Activated T-cell treated with anti-CD3 and anti-CD28 coated beads for 24 hours (primary cell): ENCODE results near the gene ZNF200.
"Not testable (repeated sequence)": the region's sequence is repeated elsewhere in the genome, so short reads cannot be mapped to it uniquely, and the experiment has no call there.

Source experiments
- DNase-seq: peaks from one replicate; pipeline ENCODE4 v3.0.0-alpha.2; 2020; ENCODE audit warnings: low read depth

ZNF200 gene

DNA sequence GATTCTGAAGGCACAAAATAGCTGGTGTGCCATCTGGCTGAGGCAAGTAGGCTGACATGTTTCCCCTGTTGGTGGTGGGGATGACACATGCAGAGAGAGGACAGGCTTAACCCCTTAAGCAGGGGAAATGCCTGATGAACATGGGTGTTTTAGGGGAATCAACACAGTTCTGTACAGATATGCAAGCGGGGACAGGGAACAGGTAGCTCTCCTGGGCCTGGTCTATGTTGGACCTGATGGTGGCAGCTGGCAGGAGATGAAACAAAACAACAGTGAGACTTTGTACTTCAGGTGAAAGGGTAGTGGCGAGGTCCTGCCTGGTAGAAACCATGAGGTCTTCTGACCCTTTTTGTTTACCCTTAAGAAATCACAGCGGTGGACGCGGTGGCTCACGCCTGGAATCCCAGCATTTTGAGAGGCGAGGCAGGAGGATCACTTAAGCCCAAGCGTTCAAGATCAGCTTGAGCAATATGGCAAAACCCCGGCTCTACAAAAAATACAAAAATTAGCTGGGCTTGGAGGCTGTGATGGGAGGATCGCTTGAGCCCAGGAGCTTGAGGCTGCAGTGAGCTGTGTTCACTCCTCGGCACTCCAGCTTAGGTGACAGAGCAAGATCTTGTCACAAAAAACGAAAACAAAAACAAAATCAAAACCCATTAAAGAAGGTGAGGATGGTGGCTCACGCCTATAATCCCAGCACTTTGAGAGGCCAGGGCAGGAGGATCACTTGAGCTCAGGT lies 36.5 kb downstream of the ZNF200 start:
- DNase-seq = no peak

DNA sequence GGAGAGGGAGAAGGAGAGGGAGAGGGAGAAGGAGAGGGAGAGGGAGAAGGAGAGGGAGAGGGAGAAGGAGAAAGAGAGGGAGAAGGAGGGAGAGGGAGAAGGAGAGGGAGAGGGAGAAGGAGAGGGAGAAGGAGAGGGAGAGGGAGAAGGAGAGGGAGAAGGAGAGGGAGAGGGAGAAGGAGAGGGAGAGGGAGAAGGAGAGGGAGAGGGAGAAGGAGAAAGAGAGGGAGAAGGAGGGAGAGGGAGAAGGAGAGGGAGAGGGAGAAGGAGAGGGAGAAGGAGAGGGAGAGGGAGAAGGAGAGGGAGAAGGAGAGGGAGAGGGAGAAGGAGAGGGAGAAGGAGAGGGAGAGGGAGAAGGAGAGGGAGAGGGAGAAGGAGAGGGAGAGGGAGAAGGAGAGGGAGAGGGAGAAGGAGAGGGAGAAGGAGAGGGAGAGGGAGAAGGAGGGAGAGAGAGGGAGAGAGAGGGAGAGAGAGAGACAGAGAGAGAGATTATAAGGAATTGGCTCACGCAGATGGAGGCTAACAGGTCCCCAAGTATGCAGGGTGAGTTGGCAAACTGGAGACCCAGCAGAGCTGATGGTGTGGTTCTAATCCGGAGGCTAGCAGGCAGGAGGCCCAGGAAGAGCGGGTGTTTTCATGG lies 37.1 kb downstream of the ZNF200 start:
- not testable (repeated sequence) for DNase-seq

DNA sequence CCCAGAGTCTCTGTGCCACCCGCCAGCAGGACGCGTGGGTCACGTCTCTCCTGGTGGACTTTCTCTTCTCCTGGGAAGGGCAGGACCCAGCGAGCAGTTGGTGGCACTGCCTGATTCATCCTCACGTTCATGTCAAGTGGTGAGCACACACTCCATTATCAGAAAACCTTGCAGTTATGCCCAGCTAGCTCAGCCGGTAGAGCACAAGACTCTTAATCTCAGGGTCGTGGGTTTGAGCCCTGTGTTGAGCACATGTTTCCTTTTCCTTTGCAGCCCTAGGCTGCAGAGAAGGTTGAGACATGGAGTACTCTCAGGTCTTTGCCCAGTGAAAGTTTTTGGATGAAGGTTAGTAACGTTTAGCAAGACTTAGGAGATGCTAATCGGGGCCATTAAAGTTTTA lies 39.0 kb downstream of the ZNF200 start:
- no peak for DNase-seq

DNA sequence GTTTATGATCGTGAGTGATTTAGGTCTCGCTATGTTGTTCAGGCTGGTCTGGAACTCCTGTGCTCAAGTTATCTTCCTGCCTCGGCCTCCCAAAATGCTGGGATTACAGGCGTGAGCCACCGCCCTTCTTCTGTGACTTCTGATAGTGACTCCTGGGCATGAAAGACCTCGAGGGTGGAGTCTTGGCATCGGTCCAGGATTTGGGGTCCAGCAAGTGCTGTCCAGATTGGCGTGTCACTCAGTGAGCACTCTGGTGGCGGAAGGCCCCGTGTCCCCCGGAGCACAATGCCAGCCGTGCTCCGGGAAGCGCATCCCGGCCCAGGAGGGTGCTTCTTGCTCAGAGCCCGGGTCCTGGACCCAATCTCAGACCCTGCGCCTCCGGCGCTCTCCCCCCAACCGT lies 40.2 kb downstream of the ZNF200 start:
- no peak for DNase-seq

DNA sequence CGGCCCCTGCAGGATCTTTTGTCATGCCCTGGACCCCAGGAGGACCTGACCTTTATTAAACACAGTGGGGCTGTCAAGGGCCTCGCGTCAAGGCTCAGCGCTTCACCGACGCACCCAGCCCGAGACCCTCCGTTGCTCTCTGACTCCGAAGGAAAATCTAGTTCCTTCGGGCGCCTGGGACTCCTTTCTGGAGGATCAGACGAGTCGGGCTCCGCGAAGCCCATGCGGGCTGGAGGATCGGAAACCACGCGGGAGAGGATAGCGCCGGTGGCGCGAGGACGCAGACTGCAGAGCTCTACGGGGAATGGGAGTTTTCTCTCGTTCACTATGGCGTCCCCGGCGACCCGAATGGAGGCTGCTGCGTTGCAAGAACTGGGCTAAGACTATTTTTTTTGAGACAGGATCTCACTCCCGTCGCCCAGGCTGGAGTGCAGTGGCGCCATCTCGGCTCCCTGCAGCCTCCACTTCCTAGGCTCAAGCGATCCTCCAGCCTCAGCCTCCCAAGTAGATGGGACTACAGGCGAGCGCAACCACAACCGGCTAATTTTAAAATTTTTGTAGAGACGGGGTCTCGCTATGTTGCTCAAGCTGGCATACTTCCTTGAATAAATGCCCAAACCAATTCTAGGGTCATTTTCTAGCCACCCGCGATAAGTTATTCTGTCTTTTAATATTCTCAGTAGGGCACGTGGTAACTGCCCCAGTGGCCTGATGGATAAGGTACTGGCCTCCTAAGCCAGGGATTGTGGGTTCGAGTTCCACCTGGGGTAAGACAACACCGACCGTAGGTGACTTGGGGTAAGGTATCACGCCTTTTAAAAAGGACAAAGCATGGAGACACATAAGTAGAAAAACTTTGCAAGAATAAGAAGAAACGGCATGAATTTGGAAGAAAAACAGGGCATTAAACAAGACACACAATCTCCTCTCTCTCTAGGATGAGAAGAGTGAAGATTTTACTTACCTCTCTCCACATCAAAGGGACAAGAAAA lies 41.4 kb downstream of the ZNF200 start:
- no peak for DNase-seq

DNA sequence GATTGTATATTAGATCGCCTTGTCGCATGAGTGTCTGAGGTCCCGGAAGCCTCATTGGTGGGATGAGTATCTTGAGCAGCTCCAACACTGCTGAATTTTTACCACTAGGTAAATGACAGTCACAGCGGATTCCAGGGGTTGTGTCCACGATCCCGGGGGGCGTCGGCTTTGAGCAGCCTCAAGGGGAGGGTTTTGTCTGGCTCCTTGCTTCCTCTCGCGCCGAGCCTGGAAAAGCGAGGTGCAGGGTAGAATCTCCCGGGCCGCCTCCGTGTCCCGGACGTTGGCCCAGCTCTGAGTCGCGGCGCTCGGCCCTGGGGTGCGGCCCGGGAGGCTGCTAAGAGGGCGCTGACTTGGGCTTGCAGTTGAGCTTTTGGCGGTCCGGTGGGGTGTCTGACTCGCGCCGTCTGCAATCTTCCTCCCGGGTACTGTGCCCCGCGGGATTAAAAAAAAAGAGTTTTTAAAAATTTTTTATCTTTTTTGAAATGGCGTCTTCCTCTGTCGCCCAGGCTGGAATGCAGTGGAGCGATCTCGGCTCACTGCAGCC lies 42.4 kb downstream of the ZNF200 start:
- DNase-seq = no peak

DNA sequence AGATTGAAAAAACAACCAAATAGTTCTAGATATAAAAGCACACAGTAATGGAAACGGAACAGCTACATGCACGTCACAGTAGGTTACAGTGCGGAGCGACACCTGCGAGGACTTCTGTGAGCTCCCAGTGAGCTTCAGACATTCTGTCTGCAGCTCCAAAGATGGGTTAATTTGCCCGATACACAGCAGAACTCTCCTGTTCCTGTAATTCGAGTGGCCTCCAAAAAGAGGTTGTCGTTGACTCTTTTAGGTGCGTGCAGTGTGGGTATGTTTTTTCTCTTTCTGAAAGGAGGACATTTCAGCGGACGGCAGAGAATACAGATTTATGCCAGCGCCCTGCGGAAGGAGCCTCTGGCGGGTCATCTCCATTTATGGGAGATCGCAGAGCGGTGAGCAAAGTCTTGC lies 44.0 kb downstream of the ZNF200 start:
- DNase-seq = no peak

DNA sequence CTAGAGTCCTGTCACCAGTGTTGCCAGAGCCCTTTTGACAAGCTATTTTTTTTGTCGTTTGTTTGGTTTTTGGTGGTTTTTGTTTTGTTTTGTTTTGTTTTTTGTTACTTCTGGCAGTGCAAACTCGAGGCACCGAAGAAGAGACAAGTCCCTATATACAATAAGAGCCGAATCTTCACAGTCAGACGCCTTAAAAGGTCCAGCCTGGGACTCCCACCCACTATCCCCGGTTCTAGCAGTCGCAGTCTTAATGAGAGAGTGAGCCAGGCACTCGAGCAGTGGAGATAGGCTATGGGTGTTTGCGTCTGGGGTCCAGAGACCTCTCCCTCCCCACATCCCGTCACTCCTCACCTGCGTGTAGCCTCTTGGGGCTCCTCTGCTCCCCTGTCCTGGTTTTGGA lies 45.1 kb downstream of the ZNF200 start:
- no peak for DNase-seq

DNA sequence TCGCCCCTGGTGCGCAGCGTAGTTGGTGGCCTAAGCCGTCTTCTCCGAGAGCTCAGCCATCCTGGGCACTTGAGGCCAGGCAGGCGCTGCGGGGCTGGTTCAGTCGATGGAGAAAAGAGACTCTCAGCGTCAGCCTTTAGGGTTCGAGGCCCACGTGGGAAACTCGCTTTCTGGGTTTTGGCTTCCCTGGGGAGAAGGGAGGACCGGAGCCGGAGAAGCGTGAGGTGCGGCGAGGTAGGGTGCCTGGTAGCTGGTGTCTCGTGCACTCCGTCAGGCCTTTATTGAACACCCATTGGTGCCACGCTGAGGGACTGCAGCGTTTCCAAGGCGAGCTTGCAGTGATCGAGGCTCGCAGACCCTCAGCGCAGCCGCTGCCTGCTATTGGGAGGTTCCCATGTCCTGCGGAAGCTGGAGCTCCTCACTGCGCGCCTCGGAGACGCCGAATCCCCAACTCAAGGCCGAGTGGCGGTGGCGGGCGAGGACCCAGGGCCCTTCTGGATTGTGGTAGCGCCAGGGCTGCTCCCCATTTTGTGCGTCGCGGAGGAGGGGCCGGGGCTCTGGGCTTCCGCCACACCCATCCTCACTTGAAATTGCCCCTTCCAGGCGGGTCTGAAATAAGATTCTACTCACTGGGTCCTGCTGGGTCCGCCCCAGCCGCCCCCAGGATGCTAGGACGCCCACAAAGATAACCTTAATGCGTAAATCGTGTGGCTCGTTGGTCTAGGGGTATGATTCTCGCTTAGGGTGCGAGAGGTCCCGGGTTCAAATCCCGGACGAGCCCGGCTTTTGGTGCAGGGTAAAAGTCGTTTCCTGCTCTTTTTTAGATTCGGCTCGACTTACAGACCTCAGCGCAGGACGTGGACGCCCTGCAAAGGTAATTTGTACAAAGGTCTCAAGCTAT lies 45.8 kb downstream of the ZNF200 start:
- DNase-seq = peak; percentile 59

DNA sequence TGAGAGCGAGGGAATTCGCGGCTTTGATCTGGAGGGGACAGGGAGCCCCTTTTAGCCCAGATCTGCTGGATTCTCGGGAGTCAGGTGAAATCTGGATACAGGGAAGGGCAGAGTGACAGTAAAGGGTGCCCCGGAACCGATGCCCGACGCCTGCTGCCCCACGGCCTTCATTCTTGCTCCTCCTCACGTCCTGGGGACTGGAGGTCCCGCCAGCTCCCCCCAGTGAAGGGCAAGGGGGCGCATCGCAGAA lies 46.4 kb downstream of the ZNF200 start:
- DNase-seq = no peak

DNA sequence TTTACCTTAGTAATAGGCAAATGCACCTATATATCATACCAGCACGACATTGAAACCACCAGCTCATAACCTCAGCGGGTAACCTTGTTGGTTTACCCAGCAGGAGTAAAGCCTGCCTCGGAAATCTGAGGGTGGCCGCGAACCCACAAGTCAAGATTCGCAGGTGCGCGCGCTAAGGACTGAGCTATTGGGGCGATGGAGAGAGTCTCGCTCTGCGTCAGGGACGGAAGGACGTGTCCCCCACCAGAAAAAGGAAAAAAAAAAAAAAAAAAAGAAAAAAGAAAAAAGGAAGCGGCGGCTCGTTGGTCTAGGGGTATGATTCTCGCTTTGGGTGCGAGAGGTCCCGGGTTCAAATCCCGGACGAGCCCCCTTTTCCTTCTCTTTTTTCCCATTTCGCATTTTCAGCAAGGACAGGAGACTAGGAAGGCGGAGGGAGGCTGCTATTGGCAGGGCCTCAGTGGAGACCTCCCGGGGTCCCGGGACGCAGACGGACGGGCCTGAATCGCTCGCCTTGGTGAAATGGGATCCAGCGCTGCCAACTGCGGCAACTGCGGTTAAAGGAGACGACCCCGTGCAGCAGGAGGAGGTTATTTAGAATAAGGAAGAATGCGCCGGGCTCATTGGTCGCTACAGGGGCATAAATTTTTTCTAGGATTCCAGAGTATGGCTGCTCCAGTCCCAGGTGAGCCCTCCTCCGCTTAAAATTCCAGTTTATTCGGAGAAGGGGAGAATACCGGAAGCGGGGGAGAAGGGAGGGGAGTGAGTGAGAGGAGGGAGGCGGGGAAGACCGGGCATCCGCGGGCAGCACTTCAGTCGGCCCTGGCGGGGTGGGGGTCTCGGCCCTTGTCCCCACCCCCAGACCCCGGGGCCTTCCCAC lies 46.9 kb downstream of the ZNF200 start, which contains the start of gene OR1F1:
Gene OR1F1 (plus strand): TSS at position 407 of the 877 bp plus-strand sequence.
- peak; percentile 74 for DNase-seq

DNA sequence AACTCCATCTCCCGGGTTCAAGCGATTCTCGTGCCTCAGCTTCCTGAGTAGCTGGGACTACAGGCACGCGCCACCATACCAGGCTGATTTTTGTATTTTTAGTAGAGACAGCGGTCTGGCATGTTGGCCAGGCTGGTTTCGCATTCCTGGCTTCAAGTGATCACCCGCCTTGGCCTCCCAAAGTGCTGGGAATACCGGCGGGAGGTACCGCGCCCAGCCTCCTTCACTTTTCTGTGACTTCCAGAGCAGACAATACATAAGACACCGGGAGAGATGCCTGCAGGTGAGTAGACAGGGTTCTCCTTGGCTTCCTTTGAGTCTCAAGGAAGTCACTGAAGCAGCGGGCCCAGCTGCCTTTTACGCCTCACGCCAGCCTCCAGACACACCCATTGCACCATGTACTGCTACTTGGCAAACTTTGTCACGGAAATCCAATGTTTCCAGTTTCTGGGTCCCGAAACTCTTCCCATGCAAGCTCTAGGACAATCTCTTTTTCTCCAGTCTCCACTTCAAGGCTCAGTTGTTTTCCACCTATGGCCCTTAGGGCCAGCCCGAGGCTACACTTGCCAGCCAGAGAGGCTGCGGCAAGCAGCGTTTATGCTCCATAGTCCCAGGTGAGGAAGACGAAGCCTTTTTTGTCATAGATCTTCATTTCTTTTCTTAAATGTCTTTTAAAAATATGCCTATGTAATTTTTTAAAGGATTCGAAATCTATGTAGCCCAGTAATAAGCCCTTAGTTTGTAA lies 47.8 kb downstream of the ZNF200 start:
- DNase-seq = no peak

DNA sequence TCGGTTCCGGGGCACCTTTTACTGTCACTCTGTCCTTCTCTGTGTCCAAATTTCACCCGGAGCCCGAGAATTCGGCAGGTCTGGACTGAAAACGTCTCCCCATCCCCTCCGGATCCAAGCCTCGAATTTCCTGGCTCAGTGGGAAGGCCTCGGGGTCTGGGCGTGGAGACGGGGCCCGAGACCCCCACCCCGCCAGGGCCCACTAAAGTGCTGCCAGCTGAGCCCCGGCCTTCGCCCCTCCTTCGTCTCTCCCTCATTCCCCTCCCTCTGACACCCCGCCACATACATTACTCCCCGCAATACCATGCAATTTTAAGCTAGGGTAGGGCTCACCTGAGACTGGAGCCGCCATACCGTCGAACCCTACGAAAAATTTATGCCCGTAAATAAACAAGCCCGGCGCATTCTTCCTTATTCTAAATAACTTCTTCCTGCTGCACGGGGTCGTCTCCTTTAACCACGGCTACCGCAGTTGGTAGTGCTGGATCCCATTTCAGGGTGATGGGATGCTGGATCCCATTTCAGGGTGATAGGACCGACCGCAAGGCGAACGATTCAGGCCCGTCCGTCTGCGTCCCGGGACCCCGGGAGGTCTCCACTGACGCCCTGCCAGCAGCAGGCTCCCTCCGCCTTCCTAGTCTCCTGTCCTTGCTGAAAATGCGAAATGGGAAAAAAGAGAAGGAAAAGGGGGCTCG lies 51.4 kb downstream of the ZNF200 start:
- no peak for DNase-seq

DNA sequence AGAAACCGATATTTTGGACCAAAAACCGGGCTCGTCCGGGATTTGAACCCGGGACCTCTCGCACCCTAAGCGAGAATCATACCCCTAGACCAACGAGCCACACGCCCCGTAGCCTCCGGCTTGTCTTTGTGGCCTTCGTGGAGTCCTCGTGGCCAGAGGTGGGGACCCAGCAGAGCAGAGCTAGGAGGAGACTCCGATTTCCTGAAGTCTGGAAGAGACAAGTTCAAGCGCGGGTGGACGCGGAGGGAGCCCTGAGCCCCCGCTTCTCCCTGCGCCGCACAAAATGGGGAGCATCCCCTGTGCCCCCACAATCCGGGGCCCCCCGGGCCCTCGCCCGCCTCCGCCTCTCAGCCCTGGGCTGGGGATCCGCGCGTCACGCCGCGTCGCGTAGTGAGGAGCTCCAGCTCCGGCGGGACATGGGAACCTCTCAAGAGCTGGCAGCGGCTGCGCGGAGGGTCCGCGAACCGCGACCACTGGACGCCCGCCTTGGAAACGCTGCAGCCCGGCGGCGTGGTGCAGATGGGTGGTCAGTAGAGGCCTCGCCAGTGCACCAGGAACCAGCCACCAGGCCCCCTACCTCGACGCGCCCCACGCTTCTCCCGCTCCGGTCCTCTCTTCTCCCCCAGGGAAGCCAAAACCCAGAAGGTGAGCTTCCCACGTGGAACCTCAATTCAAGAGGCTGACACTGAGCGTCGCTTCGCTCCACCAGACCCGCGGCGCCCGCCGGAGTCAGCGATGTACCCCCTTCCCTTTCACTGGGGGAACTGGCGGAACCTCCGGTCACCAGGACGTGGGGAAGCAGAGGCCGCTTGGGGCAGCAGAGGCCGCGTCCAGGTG lies 52.1 kb downstream of the ZNF200 start:
- DNase-seq = peak; percentile 63

DNA sequence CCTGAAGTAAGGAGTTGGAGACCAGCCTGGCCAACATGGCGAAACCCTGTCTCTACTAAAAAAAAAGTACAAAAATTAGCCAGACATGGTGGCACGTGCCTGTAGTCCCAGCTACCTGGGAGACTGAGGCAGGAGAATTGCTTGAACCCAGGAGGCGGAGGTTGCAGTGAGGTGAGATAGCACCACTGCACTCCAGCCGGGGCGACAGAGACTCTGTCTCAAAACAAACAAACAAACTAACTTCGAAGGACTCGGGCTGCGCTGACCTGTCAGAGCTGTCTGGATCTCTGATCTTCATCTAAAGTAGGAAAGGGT lies 52.7 kb downstream of the ZNF200 start:
- DNase-seq = not testable (repeated sequence)

DNA sequence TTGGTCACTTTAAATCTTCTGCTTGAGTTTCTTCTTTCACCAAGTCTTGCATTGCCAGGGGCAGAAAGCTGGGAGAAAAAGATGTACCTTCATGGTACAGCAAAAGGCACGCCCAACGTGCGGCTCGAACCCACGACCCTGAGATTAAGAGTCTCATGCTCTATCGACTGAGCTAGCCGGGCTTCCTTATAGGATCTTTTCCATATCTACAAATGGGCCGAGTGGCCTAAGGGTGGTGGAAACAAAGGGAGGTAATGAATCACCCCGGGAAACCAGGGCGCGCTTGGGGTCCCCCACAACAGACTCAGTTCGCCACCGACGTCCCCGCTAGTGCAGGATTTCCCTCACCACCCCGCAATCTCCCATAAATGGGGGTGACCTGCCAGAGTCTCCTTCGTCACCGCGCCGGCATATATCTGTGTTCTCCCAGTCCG lies 54.5 kb downstream of the ZNF200 start:
- no peak for DNase-seq

DNA sequence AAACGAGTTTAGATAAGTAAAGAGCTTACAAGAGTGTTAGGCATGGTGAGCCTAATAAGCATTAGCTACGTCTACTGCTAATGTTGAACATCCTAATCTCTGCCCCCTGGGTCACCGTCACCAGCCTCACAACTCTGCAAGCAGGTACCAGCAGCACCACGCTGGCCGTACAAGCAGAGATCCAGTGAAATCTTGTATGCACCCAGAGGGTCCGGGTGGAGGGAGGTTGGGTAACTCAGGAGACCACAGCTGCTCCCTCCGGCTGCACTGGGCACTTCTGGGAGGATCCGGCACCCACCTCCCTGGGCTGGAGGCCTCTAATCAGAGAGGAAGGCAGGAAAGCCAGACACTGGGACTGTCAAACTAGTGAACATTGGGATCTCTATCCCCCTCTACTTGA lies 55.3 kb downstream of the ZNF200 start:
- DNase-seq = no peak
